HG03280 (cell line): Measurements from ENCODE around the gene SC5D.

Source experiments
- ATAC-seq: cut with Tn5 transposase; IDR thresholded peaks from one replicate; pipeline ENCODE4 v1.9.1; 2021; ENCODE audit warnings: mild to moderate bottlenecking, moderate library complexity; ENCODE audit not compliant: unreplicated experiment

Gene SC5D

DNA sequence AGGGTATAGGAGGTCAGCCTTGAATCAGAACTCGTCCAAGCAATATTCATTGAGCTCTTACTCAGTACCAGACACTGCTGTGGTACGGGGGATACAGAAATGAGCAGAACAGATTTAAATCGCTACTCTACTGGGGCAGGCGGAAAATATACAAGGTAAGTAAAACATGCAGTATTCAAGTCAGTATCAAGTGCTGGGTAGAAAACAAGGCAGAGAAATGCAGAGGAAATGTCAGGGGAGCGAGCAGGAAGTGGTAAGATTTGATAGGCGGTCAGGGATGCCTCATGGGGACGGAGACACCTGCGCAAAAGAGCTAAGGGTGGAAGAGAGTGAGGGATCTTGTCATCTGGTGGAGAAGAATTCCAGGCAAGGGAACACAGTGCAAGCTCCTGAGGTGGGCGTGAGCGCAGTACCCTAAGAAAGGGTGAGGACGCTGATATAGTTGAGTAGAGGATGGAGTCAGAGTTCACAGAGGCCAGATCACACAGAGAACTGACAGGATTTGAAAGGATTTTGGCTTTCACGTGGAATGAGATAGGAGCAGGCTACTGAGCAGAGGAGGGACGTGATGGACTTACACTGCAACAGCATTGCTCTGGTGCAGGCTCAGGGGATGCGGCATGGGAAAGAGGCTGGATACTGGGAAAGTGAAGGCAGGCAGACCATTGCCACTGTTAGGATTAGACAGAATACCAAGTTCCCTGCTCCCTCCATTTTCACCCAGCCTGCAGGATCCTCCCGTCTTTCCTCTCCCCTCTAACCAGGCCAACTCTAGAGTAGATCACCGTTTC is 35.8 kb downstream of the SC5D start:
- no peak for ATAC-seq

DNA sequence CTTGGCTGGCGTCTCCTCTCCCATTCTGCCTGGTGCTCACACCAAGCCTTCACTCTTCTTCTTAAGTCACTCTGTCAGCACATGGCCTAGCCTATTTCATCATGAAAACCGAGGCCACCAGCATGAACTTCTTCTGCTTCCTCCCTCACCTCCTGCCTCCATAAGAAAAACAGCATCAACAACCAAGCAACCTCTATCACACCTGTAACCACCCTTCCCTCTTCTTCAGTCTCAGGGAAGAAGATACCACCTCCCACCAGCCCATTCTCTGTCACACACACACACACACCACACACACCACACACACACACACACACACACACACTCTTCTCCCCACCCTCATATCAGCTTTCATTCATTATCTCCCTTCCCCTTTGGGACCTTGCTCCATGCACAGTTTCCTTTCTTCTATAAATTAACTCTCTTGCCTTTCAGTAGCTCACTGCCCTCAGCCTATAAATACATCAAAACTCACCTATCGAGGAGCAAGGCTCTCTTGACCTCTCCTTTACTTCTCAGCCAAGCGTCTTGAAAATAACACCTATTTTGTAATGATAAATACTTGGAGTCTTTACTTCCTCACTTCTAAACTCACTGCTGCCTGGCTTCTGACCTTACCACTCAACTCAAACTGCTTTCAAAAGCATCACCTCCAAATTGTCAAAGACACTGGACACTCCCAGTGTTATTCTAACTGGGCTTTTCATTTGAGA is 36.6 kb downstream of the SC5D start:
- no peak for ATAC-seq

GRCh38 chr11:121329781-121330395 is 37.3 kb downstream of the SC5D start:
- no peak for ATAC-seq

DNA sequence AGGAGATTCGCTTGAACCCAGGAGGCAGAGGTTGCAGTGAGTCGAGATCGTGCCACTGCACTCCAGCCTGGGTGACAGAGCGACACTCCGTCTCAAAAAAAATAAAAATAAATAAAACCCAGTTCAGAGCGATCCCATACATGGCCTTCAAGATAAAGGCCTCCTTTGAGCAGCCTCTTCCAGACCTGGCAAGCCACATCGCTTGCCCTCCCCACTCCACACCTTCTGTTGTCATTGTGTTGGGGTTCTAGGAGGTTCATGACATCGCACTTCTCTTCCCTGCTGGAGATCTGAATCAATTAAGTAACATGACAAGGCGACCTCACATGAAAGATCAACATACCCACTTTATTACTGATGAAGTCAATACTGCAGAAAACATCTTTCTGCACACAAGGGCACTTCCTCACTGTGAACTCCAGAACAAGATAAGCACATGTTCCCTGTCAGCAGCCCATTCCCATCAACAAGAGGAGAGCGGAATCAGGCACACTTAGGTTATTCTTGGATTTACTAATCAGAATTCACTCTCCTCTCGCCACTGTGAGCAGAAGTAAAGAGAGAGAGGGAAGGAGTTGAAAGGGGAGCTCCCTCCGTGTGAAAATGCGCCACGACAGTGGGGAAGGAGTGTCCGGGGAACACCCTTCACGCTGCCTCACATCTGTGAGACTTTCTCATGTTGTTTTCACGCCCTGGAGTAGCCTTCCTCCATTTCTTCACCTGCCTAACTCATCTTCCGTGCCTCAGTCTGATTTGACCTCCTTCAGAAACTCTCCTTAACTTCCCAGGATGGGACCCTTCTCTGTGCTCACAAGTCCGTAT is 38.3 kb downstream of the SC5D start:
- no peak for ATAC-seq

GRCh38 chr11:121334973-121335710 is 42.6 kb downstream of the SC5D start:
- no peak for ATAC-seq

DNA sequence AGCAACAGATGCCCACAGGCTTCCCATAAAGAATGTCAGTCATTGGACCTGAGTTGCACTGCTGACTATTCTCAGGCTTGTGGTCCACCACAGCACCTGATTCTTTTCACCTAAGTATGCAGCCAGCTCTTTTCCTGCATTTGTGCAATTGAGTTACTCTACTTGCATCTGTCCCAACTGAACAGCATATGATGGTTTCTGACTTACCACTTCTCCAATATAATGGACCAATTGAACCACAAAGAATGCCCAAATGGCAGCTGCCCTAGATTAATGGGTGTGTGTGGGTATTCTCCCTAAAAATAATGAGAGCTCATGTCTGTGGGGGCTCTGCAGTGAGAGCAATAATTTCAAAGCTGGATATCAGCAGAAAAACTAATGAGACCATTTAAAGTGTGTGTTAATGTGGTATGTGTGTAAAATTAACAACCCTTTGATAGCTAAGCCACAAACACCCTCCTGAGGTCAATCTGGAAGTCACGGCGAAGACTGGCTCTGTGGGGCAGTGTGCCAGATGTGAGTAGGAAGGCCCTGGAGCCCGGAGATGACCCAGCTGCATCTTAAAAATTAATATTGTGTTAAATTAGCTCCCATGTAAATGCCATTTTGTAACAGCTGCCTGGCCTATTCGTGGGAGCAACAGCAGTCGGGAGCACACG is 43.8 kb downstream of the SC5D start:
- no peak for ATAC-seq

DNA sequence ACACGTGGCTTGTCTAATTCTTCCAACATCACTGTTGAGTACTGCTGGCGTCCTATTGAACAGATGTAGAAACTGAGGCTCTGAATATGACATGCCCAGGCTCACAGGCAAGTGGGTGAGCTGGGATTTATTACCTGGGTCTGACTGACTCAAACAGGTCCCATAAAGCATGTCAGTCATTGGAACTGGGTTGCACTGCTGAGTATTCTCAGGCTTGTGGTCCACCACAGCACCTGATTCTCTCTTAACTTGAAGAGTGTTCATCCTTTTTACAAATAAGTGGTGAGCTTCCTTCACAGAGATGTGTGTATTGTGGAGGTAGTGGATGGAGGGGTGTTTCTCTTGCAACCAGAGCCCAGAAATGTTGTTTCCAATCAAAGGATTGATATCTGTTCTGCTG is 44.5 kb downstream of the SC5D start:
- no peak for ATAC-seq

DNA sequence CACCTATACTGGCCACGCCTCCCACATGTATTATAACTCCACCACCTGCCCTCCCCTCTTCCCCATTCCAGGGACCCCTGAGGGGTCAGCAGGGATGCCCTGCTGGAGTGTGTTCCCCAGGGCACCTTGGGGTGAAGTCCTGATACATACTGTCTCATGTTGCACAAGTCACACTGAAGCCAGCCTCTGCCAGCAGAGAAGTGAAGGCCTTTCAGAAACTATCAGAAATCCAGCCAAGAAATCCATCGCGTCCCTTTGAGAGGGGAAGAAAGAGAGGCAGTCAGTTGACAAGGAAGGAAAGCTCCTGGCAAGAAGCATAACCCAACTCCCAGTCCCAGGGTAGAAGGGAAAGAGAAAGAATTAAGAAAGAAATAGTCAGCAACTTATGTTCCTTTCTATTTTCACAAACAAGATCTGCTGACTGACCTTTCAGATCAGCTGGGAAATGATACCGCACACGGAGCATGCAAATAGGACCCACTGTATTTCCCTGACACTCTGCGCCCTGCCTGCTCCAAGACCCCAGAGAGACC is 45.2 kb downstream of the SC5D start:
- no peak for ATAC-seq

- no peak for ATAC-seq
These were observed 46.0 kb downstream of the SC5D start for GRCh38 chr11:121338536-121338935.

DNA sequence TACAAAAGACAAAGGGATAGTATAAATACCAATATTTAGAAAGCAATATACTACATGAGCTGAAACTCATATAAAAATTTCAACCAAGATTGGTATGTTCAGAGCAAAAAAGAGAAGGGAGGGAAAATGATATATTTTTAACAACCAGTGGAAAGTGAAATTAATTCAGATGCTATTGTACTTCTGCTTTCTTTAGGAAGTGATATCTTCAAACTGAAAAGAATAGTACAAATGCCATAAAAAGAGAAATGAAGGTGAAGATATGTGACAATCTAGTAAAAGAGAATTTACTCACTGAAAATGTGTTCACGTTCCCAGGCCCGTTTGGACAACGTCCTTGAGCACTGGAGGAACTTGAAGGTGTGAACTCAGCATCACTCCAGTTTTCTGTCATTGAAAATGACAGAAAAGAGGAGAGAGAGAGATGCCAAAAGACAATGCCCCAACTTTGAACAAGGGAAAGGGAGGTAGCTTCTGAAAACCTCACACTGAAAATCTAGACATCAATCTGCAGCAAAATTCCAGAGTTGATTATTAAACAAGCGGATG is 47.5 kb downstream of the SC5D start:
- ATAC-seq = no peak

GRCh38 chr11:121341609-121342008 is 49.0 kb downstream of the SC5D start:
- no peak for ATAC-seq

DNA sequence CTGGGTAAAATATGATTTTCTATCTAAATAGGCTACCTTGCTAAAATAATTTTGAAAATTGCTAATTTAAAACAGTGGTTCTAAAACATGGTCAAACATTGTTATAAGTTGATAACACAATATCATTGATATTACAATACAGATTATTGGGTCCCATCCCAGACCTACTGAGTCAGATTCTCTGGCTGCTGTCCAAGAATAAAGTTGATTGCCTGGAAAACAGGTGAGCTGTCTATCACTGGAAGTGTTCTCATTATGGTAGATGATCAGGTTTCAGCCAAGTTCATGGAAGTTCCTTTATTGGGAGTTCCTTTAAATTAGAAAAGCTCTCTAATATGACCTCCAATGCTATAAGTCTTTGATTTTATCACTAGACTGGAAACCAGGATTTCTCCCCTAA is 52.3 kb downstream of the SC5D start:
- ATAC-seq = no peak

DNA sequence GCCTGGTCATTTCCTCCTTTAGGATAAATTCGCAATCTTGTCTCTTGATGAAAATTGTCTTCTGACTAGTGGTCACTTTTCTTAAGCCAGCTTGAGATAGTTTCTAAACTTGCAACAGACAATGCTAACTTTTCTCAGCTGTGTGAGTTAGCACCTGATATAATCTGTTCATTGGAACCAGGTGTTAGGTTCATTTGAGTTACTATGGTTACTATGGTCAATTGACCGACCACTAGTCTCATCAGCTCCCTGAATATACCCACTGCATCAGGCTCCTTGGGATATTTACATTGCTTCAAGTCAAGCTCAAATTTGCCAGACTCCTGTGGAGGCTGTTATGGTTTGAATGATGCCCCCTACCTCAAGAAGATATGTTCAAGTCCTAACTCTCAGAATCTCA is 54.5 kb downstream of the SC5D start:
- ATAC-seq = no peak

- no peak for ATAC-seq
These were observed 55.2 kb downstream of the SC5D start for GRCh38 chr11:121347813-121348212.

DNA sequence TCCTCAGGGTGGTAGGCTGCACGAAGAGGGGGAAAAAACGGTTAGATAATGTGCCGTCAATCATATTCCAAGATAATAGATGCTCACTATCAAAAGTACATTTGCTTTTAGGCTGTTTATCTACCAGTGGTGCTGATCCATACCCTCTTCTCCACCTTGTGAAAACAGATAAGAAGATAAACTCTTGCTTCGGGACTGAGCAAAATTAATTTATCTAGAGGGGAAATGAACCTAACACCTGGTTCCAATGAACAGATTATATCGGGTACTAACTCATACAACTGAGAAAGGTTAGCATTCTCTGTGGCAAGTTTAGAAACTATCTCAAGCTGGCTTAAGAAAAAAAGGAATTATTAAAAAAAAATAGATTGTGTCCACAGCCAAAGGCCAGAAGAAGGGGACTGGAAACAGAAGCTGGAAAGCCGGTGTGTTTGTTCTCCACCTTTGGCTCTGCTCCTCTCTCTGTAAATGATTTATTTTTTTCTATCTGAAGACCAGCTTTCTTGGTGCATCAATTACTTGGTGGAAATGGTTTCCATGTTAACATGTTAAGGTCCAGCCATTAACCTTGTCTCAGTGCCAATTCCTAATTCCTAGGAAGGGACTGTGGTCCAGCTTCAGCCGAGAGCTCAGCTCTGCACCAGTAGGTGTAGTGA is 55.8 kb downstream of the SC5D start:
- no peak for ATAC-seq

DNA sequence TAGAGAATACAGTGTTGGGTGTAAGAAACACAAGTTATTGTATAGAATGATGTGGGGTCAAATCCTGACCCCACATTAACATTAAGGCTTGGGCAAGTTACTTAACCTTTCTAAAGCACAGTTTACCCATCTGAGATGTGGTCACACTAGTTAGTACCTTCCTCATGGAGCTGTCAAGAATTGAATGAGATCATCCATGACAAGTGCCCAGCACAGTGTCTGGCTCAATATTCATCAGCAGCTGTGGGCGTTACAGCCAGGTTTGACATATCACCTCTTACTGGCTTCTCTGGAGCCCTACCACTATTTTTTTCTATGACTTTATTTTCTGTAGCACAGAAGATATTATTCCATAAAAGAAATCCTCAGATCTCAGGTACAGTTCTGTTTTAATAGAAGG is 57.2 kb downstream of the SC5D start:
- no peak for ATAC-seq

DNA sequence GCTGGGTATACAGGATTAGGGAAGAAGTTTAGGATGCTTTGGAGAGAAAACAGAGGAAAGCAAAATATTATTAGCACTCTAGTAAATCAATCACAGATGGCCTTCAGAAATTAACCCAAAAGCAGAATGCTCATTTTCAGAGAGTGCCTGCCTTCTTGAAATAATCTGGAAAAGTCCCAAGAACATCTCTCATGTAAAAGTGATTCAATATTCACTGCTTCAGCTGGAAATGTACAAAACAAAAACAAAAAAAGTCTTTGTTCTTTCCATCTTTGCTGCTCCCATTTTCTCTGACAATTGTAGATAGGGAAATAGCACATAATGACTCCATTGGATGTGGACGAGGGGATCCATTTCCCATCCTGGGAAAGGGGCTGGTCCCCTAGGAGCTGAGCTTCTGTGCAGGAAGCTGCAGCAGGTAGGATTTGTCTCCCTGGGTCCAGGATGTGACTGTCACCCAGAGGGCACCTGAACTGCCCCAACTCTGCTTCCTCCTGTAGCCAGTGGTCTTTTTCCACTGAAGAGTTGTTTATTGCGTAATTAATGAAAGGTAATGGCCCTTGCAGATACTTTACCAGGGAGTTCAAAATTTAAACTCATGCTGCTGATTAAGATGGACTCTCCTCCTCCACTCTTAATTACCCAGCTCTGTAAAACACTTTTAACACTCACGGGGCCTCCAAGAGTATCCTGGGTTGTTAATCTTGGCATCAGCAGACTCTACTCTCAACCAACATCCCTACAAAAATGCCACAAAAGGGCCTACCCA is 57.9 kb downstream of the SC5D start:
- no peak for ATAC-seq

DNA sequence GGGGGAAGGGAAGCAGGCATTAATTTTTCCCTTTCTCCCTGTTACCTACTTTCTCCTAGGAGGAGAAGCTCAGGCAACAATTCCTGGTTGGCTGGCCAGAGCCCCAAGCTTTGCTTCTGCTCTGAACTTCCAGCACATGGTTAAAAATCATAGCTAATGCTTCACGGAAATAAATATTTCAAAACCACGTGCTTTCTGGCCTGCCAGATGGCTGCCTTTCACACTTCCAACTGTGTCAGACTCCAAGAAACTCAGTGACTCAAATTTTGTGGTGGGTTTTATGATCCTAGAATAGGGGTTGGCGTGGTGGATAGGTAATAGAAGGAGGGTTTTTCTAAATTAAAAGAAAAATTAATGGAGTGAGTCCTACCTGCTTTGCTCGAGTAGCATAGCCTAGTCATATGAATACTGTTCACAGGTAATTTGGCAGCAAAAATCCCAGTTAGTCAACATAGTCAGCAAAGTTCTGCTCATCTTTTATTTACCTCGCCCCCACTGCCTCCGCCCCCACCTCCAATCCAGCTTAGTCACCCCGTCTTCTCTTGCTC is 58.6 kb downstream of the SC5D start:
- ATAC-seq = no peak
